Mesenchymal stem cell (in vitro differentiated cells and primary cell): Measurements from ENCODE around the gene C12orf76.

ENCODE experiments used
- DNase-seq: peaks from one replicate; pipeline ENCODE4 v3.0.0-alpha.2; 2013
- H2AFZ ChIP-seq: one replicate; pipeline ENCODE4 v1.6.1; 2013; ENCODE audit warnings: low read depth, mild to moderate bottlenecking, control low read depth, inconsistent platforms, low read length, moderate library complexity
- H2AK5ac ChIP-seq: 2 replicates; pipeline ENCODE4 v1.6.1; 2013; ENCODE audit warnings: low read length, moderate library complexity, mild to moderate bottlenecking, inconsistent platforms; ENCODE audit not compliant: severe bottlenecking
- H2BK120ac ChIP-seq: one replicate; pipeline ENCODE4 v1.6.1; 2013; ENCODE audit warnings: low read depth, mild to moderate bottlenecking, inconsistent platforms, low read length, moderate library complexity
- H2BK12ac ChIP-seq, 2 experiments: one replicate each; pipeline ENCODE4 v1.6.1; 2013; ENCODE audit warnings: inconsistent platforms in 2 of 2, low read length in 2 of 2, mild to moderate bottlenecking in 2 of 2, moderate library complexity in 2 of 2, control low read depth in 1 of 2
- H2BK15ac ChIP-seq: one replicate; pipeline ENCODE4 v1.6.1; 2013; ENCODE audit warnings: mild to moderate bottlenecking, low read depth, inconsistent platforms; ENCODE audit not compliant: poor library complexity, severe bottlenecking
- H2BK5ac ChIP-seq: 2 replicates; pipeline ENCODE4 v1.6.1; 2013; ENCODE audit warnings: low read depth, mild to moderate bottlenecking, low read length, control low read depth, inconsistent platforms; ENCODE audit not compliant: poor library complexity, severe bottlenecking
- H3K14ac ChIP-seq, 2 experiments: one replicate each; pipeline ENCODE4 v1.6.1; 2013; ENCODE audit warnings: inconsistent platforms in 2 of 2, low read length in 2 of 2, control low read depth in 1 of 2, mild to moderate bottlenecking in 1 of 2, moderate library complexity in 1 of 2
- H3K18ac ChIP-seq, 2 experiments: one replicate each; pipeline ENCODE4 v1.6.1; 2013; ENCODE audit warnings: inconsistent platforms in 2 of 2, low read length in 2 of 2, control low read depth in 1 of 2, low read depth in 1 of 2, mild to moderate bottlenecking in 1 of 2
- H3K23ac ChIP-seq, 2 experiments: one replicate each; pipeline ENCODE4 v1.6.1; 2013; ENCODE audit warnings: inconsistent platforms in 2 of 2, low read length in 2 of 2, mild to moderate bottlenecking in 2 of 2, moderate library complexity in 2 of 2, control low read depth in 1 of 2
- H3K27ac ChIP-seq: 2 replicates; pipeline ENCODE4 v1.5.1; 2013; ENCODE audit warnings: mild to moderate bottlenecking, moderate library complexity, low read length, control low read depth, inconsistent platforms; ENCODE audit not compliant: poor library complexity, severe bottlenecking
- H3K27me3 ChIP-seq, 2 experiments: 2 replicates each; pipeline versions ENCODE4 v1.6.1 to v1.7.0; 2013; ENCODE audit warnings: low read length in 2 of 2, mild to moderate bottlenecking in 2 of 2, moderate library complexity in 2 of 2, control low read depth in 1 of 2, inconsistent platforms in 1 of 2; ENCODE audit not compliant: control insufficient read depth in 1 of 2, insufficient read depth in 1 of 2
- H3K36me3 ChIP-seq, 2 experiments: 2 replicates each; pipeline versions ENCODE4 v1.6.1 to v1.7.0; 2013; ENCODE audit warnings: low read length in 2 of 2, control low read depth in 1 of 2, inconsistent platforms in 1 of 2, low read depth in 1 of 2, mild to moderate bottlenecking in 1 of 2; ENCODE audit not compliant: insufficient read depth in 2 of 2, control insufficient read depth in 1 of 2
- H3K4ac ChIP-seq, 2 experiments: one replicate each; pipeline ENCODE4 v1.6.1; 2013; ENCODE audit warnings: inconsistent platforms in 2 of 2, low read length in 2 of 2, mild to moderate bottlenecking in 2 of 2, moderate library complexity in 2 of 2, control low read depth in 1 of 2, low read depth in 1 of 2
- H3K4me1 ChIP-seq: 2 replicates; pipeline ENCODE4 v1.6.1; 2013; ENCODE audit warnings: low read depth, low read length, control low read depth; ENCODE audit not compliant: control insufficient read depth, insufficient read depth
- H3K4me2 ChIP-seq: 2 replicates; pipeline ENCODE4 v1.6.1; 2013; ENCODE audit warnings: low read length, mild to moderate bottlenecking, inconsistent platforms; ENCODE audit not compliant: poor library complexity, severe bottlenecking
- H3K4me3 ChIP-seq, 2 experiments: 2 replicates each; pipeline versions ENCODE4 v1.5.1 to v1.7.0; 2013; ENCODE audit warnings: low read length in 2 of 2, mild to moderate bottlenecking in 2 of 2, control low read depth in 1 of 2, low read depth in 1 of 2; ENCODE audit not compliant: insufficient read depth in 1 of 2
- H3K79me1 ChIP-seq: replicated peaks from 2 replicates; pipeline ENCODE4 v1.6.1; 2013; ENCODE audit warnings: mild to moderate bottlenecking, control low read depth, low read length, inconsistent platforms; ENCODE audit not compliant: poor library complexity, severe bottlenecking
- H3K9ac ChIP-seq: 2 replicates; pipeline ENCODE4 v1.7.0; 2013; ENCODE audit warnings: mild to moderate bottlenecking, low read length, moderate library complexity
- H3K9me3 ChIP-seq: 2 replicates; pipeline ENCODE4 v1.7.0; 2013; ENCODE audit warnings: mild to moderate bottlenecking, low read length; ENCODE audit not compliant: control insufficient read depth
- H4K8ac ChIP-seq: one replicate; pipeline ENCODE4 v1.6.1; 2013; ENCODE audit warnings: inconsistent platforms, mild to moderate bottlenecking, low read length, moderate library complexity
- H4K91ac ChIP-seq: one replicate; pipeline ENCODE4 v1.6.1; 2013; ENCODE audit warnings: mild to moderate bottlenecking, low read length, inconsistent platforms
- WGBS: methylation state at CpG from one replicate; pipeline ENCODE4 v1.1.7; 2013; ENCODE audit warnings: mixed read lengths; 5-methylcytosine and 5-hydroxymethylcytosine counted together

Gene C12orf76

DNA sequence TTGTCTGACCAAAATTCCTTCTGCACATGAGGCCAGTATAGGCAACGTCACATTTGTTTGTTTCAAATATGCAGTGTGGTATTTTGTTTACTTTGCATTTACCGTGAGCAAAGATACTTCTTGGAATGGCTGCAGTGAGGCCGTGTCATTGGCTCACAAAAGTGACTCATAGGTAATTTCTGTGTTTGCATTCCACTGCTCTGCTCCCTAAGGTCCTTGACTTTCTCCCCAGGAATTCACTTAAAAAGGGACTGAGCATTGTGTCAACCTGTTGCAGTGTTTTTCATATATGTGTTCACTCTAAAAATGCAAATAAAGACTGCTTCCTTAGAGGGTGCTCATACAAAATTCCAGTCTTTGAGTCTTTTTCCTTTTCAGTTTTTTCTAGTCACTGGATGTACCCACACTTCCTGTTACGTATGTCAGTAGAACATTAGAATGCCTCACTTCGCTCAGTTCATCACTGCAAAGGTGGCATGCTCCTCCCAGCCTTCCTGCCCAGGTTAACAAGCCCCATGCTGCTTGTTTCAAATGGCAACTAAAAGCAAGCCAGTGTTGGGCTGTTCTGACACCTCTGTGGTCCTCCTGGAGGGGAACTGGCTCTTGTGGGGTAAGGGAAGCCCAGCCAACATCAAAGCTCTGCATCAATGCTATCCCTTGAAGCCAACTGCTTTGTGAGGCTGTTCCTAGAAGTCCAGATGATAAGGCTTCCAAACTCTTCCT is 9.1 kb downstream of the C12orf76 start:
- peak; percentile 95 for DNase-seq
- peak overlapping the region; percentile 77 for H3K9ac ChIP-seq
- H3K9me3 ChIP-seq = no peaks in the 10 kb centered on the region
- no peak overlapping the region for H3K4me2 ChIP-seq
- H3K79me1 ChIP-seq = peaks cover 36% of the 10 kb centered on the region
- no peak overlapping the region for H2BK5ac ChIP-seq
- no peak overlapping the region for H3K14ac ChIP-seq
- H3K27ac ChIP-seq = peak overlapping the region; percentile 77
- H3K23ac ChIP-seq = no peak overlapping the region
- peak overlapping the region; percentile 44 to 50 for H3K18ac ChIP-seq
- H2BK120ac ChIP-seq = no peak overlapping the region
- H3K4me1 ChIP-seq = peaks cover 6% of the 10 kb centered on the region
- H3K4ac ChIP-seq = peak overlapping the region in 1 of 2 experiments; percentile 9
- peak overlapping the region; percentile 8 for H4K8ac ChIP-seq
- no peak overlapping the region for H2AK5ac ChIP-seq
- H2BK12ac ChIP-seq = peak overlapping the region in 1 of 2 experiments; percentile 38
- H3K36me3 ChIP-seq = peaks cover 34 to 68% of the 10 kb centered on the region in 2 experiments
- H2AFZ ChIP-seq = no peak overlapping the region
- H2BK15ac ChIP-seq = peak overlapping the region; percentile 80
- WGBS = 8% methylated on average over 5 of the region's 5 CpGs
- no peak overlapping the region for H4K91ac ChIP-seq
- no peaks in the 10 kb centered on the region for H3K27me3 ChIP-seq
- H3K4me3 ChIP-seq = peak overlapping the region in 1 of 2 experiments; percentile 25

DNA sequence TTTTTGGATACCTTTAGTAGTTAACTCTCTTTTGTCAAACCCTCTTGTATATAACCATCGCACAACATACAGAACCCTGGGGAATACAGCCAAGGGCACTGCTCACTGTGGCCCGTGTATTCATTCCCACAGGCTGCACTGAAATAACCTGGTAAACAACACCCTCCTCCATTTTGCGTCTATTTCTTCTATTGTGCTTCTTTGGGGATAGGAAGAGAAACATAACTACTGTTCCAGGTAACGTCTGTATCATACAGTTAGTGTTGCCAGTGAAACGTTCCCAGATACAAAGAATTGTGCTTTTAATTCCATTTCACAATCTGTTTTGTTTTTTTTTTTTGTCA is 9.6 kb downstream of the C12orf76 start:
- H3K18ac ChIP-seq = no peak overlapping the region
- H3K4me1 ChIP-seq = peaks cover 6% of the 10 kb centered on the region
- H3K9ac ChIP-seq = peak overlapping the region; percentile 77
- H3K23ac ChIP-seq = no peak overlapping the region
- H4K8ac ChIP-seq = no peak overlapping the region
- H3K4me2 ChIP-seq = no peak overlapping the region
- no peak overlapping the region for H4K91ac ChIP-seq
- no peak overlapping the region for H3K4ac ChIP-seq
- peaks cover 36% of the 10 kb centered on the region for H3K79me1 ChIP-seq
- H3K27me3 ChIP-seq = no peaks in the 10 kb centered on the region
- H3K4me3 ChIP-seq = peak overlapping the region in 1 of 2 experiments; percentile 25
- DNase-seq = no peak
- H3K14ac ChIP-seq = no peak overlapping the region
- WGBS = 31% methylated on average over 3 of the region's 5 CpGs
- no peaks in the 10 kb centered on the region for H3K9me3 ChIP-seq
- no peak overlapping the region for H2BK5ac ChIP-seq
- no peak overlapping the region for H2BK12ac ChIP-seq
- no peak overlapping the region for H2BK15ac ChIP-seq
- no peak overlapping the region for H2AFZ ChIP-seq
- H2BK120ac ChIP-seq = no peak overlapping the region
- peak overlapping the region; percentile 77 for H3K27ac ChIP-seq
- H3K36me3 ChIP-seq = peaks cover 35 to 69% of the 10 kb centered on the region in 2 experiments
- no peak overlapping the region for H2AK5ac ChIP-seq

DNA sequence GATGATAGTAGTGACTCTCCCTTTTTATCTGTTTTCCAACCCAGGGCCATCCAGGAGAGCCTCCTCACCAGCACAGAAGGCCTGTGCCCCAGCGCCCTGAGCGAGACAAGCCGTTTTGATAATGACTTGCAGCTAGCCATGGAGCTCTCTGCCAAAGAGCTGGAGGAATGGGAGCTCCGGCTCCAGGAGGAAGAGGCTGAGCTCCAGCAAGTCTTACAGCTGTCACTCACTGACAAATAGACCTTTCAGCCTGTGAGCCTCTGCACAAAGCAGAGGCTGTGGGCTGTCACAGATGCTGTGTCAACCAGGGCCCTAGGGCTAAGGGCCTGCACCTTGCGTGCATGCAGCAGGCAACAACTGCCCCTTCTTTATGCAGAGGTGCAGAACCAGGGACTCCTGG is 11.0 kb downstream of the C12orf76 start:
- Histone ChIP-seq H2AFZ (no peak overlapping the region), H3K18ac (no peak overlapping the region), H3K27me3 (no peaks in the 10 kb centered on the region), H3K4ac (no peak overlapping the region), H4K91ac (no peak overlapping the region), H3K27ac (no peak overlapping the region), H3K14ac (no peak overlapping the region), H2BK120ac (no peak overlapping the region), H2BK5ac (no peak overlapping the region), H3K79me1 (peaks cover 32% of the 10 kb centered on the region), H2AK5ac (no peak overlapping the region), H3K4me2 (no peak overlapping the region), H3K4me1 (peaks cover 3% of the 10 kb centered on the region), H3K9me3 (no peaks in the 10 kb centered on the region), H2BK15ac (no peak overlapping the region), H3K23ac (peak overlapping the region in 1 of 2 experiments; percentile 66), H3K4me3 (no peak overlapping the region), H3K9ac (no peak overlapping the region), H4K8ac (no peak overlapping the region), H3K36me3 (peaks cover 30 to 74% of the 10 kb centered on the region in 2 experiments), H2BK12ac (peak overlapping the region in 1 of 2 experiments; percentile 45)
- 97% methylated on average over 5 of the region's 5 CpGs for WGBS
- DNase-seq = no peak

DNA sequence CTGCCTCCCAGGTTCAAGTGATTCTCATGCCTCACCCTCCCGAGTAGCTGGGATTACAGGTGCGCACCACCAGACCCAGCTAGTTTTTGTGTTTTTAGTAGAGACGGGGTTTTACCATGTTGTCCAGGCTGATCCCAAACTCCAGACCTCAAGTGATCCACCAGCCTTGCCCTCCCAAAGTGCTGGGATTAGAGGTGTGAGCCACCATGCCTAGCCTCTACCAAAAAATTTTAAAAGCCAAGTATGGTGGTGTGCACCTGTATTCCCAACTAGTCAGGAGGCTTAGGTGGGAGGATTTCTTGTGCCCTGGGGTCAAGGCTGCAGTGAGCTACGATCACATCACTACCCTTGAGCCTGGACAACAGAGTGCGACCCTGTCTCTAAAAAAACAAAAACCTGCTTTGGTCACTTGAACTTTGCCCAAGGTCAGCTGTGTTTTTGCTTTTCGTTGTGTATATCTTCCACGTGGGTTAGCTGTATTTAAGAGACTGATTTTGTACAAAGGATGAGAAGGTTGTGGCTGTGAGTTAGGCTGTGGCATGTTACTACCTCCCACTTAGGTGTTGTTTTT is 12.7 kb downstream of the C12orf76 start:
- no peak overlapping the region for H4K91ac ChIP-seq
- no peak overlapping the region for H2BK15ac ChIP-seq
- no peak overlapping the region for H3K9ac ChIP-seq
- no peak overlapping the region for H3K27ac ChIP-seq
- WGBS = 97% methylated on average over 6 of the region's 7 CpGs
- H3K18ac ChIP-seq = no peak overlapping the region
- no peak for DNase-seq
- H3K27me3 ChIP-seq = no peaks in the 10 kb centered on the region
- H2BK12ac ChIP-seq = no peak overlapping the region
- no peak overlapping the region for H2BK120ac ChIP-seq
- H3K4ac ChIP-seq = no peak overlapping the region
- no peak overlapping the region for H3K4me2 ChIP-seq
- no peak overlapping the region for H2AFZ ChIP-seq
- H3K14ac ChIP-seq = no peak overlapping the region
- H3K4me3 ChIP-seq = no peak overlapping the region
- no peak overlapping the region for H2BK5ac ChIP-seq
- no peak overlapping the region for H4K8ac ChIP-seq
- no peaks in the 10 kb centered on the region for H3K9me3 ChIP-seq
- H2AK5ac ChIP-seq = no peak overlapping the region
- H3K4me1 ChIP-seq = peaks cover 3% of the 10 kb centered on the region
- peaks cover 25 to 73% of the 10 kb centered on the region in 2 experiments for H3K36me3 ChIP-seq
- H3K79me1 ChIP-seq = peaks cover 26% of the 10 kb centered on the region
- no peak overlapping the region for H3K23ac ChIP-seq
